ENCODE results near the gene FCAMR. TPM values are rescaled to one million over a fixed set of nuclear protein-coding genes. Genes with fewer than 3 reads are reported as not detected.
A peak's percentile ranks its signal among the peaks of the same experiment; 100 is the strongest.

Gene FCAMR
- polyA plus RNA-seq, 1 donor (not counting 4 experiments of a cell fraction or from before 2014, with no cell fraction given), result not detected

DNA sequence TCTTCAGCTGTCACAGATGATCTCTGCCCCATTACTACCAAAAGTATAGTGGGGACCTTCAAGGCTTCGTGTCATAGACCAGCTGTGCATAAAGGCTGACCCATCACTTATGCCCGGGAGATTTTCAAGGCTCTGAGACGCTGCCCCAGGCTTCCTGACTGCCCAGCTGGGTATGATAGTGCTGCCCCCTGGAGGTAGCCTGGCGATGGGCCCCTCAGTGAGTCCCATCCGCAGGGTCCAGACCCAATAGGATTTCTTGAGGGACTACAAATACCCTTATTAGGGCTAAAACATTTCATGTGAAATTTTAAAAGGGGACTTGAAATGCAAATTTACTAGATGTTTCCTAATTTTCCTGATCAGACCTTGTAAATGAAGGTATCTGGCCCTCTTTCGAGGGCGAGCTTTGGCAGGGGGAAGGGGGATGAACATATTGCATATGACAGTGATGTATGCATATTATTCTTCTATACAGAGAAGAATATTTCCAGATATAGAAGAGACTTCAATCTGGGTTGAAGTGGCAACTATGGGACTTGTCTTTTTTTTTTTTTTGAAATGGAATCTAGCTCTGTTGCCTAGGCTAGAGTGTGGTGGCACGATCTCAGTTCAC is 36.8 kb downstream of the FCAMR start:
- TF ChIP-seq EZH2 (IDR thresholded peaks at IDR 0.05; ENCODE audit: low read length), result no peak
- TF ChIP-seq, protein P1, sequence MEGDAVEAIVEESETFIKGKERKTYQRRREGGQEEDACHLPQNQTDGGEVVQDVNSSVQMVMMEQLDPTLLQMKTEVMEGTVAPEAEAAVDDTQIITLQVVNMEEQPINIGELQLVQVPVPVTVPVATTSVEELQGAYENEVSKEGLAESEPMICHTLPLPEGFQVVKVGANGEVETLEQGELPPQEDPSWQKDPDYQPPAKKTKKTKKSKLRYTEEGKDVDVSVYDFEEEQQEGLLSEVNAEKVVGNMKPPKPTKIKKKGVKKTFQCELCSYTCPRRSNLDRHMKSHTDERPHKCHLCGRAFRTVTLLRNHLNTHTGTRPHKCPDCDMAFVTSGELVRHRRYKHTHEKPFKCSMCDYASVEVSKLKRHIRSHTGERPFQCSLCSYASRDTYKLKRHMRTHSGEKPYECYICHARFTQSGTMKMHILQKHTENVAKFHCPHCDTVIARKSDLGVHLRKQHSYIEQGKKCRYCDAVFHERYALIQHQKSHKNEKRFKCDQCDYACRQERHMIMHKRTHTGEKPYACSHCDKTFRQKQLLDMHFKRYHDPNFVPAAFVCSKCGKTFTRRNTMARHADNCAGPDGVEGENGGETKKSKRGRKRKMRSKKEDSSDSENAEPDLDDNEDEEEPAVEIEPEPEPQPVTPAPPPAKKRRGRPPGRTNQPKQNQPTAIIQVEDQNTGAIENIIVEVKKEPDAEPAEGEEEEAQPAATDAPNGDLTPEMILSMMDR (optimal IDR thresholded peaks at IDR 0.05 in 1 of 3, IDR thresholded peaks at IDR 0.05 in 1 of 3, conservative IDR thresholded peaks at IDR 0.05 in 1 of 3; ENCODE audit: extremely low read depth in 1 of 3, insufficient read depth in 2 of 3, low read length in 3 of 3), result peak; percentile 61 to 73 (median 63)
- Histone ChIP-seq H3K9me3 (ENCODE audit: control insufficient read depth, low read depth, low read length) (no peaks in the 10 kb centered on the region), H3K9me1 (ENCODE audit: control insufficient read depth, extremely low read depth, insufficient read depth, low read length) (no peaks in the 10 kb centered on the region), H3K27ac (ENCODE audit: control insufficient read depth, insufficient read depth, low read length) (no peak overlapping the region), H3K36me3 (ENCODE audit: control insufficient read depth in 2 of 2, extremely low read depth in 1 of 2, insufficient read depth in 2 of 2, low read length in 2 of 2) (no peaks in the 10 kb centered on the region), H2AFZ (ENCODE audit: control insufficient read depth, low read length) (no peak overlapping the region), H3K4me3 (ENCODE audit: control insufficient read depth in 2 of 3, extremely low read depth in 1 of 3, insufficient read depth in 2 of 3, low read depth in 1 of 3, low read length in 3 of 3) (no peak overlapping the region), H3K4me1 (ENCODE audit: control insufficient read depth, extremely low read depth, insufficient read depth, low read length) (no peaks in the 10 kb centered on the region), H3K4me2 (ENCODE audit: control insufficient read depth, extremely low read depth, insufficient read depth, low read depth, low read length) (no peak overlapping the region), H3K27me3 (ENCODE audit: control insufficient read depth, extremely low read depth, insufficient read depth, low read length) (no peaks in the 10 kb centered on the region), H3K79me2 (ENCODE audit: control insufficient read depth, insufficient read depth, low read length) (no peaks in the 10 kb centered on the region), H3K9ac (ENCODE audit: control insufficient read depth, extremely low read depth, insufficient read depth, low read length) (no peak overlapping the region), H4K20me1 (ENCODE audit: control insufficient read depth, extremely low read depth, insufficient read depth, low read length) (no peaks in the 10 kb centered on the region)
- FAIRE-seq, result no peak
- no peak for DNase-seq (ENCODE audit: low read depth, low spot score)
- dilution Hi-C loops (cut with MboI; ENCODE audit: extremely low pct_ligation_motif_present, low sequenced_read_pairs), result no loop called here

DNA sequence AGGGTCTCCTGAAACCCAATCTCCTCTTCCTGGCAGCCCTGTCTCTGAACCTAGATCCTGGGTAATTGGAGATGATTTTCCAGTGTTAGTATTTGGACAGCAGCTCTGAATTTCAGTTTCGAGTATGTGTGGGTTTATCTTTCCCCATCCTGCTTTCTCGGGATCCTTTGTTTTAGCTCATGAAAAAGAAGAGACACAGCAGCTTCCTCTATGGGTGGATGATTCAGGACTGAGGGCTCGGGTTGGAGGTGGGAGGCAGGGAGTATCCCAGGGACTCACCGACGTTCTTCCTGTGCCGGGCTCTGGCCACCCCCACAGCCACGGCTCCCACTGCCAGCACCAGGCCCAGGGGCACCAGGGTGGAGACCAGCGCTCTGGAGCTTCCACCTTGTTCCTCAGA is 38.1 kb downstream of the FCAMR start:
- Histone ChIP-seq H3K27ac (ENCODE audit: control insufficient read depth, insufficient read depth, low read length) (no peak overlapping the region), H3K4me2 (ENCODE audit: control insufficient read depth, extremely low read depth, insufficient read depth, low read depth, low read length) (no peak overlapping the region), H3K79me2 (ENCODE audit: control insufficient read depth, insufficient read depth, low read length) (no peaks in the 10 kb centered on the region), H3K4me3 (ENCODE audit: control insufficient read depth in 2 of 3, extremely low read depth in 1 of 3, insufficient read depth in 2 of 3, low read depth in 1 of 3, low read length in 3 of 3) (no peak overlapping the region), H3K27me3 (ENCODE audit: control insufficient read depth, extremely low read depth, insufficient read depth, low read length) (no peaks in the 10 kb centered on the region), H3K9me3 (ENCODE audit: control insufficient read depth, low read depth, low read length) (no peaks in the 10 kb centered on the region), H3K9me1 (ENCODE audit: control insufficient read depth, extremely low read depth, insufficient read depth, low read length) (no peaks in the 10 kb centered on the region), H3K36me3 (ENCODE audit: control insufficient read depth in 2 of 2, extremely low read depth in 1 of 2, insufficient read depth in 2 of 2, low read length in 2 of 2) (no peaks in the 10 kb centered on the region), H3K9ac (ENCODE audit: control insufficient read depth, extremely low read depth, insufficient read depth, low read length) (no peak overlapping the region), H2AFZ (ENCODE audit: control insufficient read depth, low read length) (no peak overlapping the region), H4K20me1 (ENCODE audit: control insufficient read depth, extremely low read depth, insufficient read depth, low read length) (no peaks in the 10 kb centered on the region), H3K4me1 (ENCODE audit: control insufficient read depth, extremely low read depth, insufficient read depth, low read length) (no peaks in the 10 kb centered on the region)
- FAIRE-seq, result no peak
- DNase-seq (ENCODE audit: low read depth, low spot score), result no peak
- dilution Hi-C loops (cut with MboI; ENCODE audit: extremely low pct_ligation_motif_present, low sequenced_read_pairs), result no loop called here
- TF ChIP-seq EZH2 (IDR thresholded peaks at IDR 0.05; ENCODE audit: low read length), result no peak
- TF ChIP-seq, protein P1 (optimal IDR thresholded peaks at IDR 0.05 in 1 of 3, IDR thresholded peaks at IDR 0.05 in 1 of 3, conservative IDR thresholded peaks at IDR 0.05 in 1 of 3; ENCODE audit: extremely low read depth in 1 of 3, insufficient read depth in 2 of 3, low read length in 3 of 3), result no peak

All from keratinocyte (primary cell).